Ascending aorta (tissue), 2 donors: ENCODE results near the gene CHRM4. TPM values are rescaled to one million over a fixed set of nuclear protein-coding genes. Genes with fewer than 3 reads are reported as not detected.

ENCODE experiments used
- DNase-seq, 2 donors: peaks; one replicate each; pipeline ENCODE4 v3.0.0-alpha.2; 2019; ENCODE audit warnings: low spot score in 2 of 2
- H3K27ac ChIP-seq, 2 donors: fragments of 200-600 bp; sonication (generic); one replicate each; pipeline ENCODE4 v1.5.1; 2016 to 2017; ENCODE audit warnings: mild to moderate bottlenecking in 1 of 2
- H3K27me3 ChIP-seq: fragments of 200-600 bp; sonication (generic); one replicate; pipeline ENCODE4 v1.5.1; 2017
- H3K36me3 ChIP-seq, 2 donors: fragments of 200-600 bp; sonication (generic); one replicate each; pipeline ENCODE4 v1.5.1; 2016
- H3K4me1 ChIP-seq, 2 donors: fragments of 200-600 bp; sonication (generic); one replicate each; pipeline ENCODE4 v1.5.1; 2016 to 2017; ENCODE audit warnings: mild to moderate bottlenecking in 1 of 2
- H3K4me3 ChIP-seq, 2 donors: fragments of 200-600 bp; sonication (generic); one replicate each; pipeline ENCODE4 v1.5.1; 2016 to 2017; ENCODE audit warnings: mild to moderate bottlenecking in 1 of 2
- H3K9me3 ChIP-seq, 2 donors: fragments of 200-600 bp; sonication (generic); one replicate each; pipeline ENCODE4 v1.5.1; 2016
- intact Hi-C: fragments of 100-400 bp; cut with DNase I; formaldehyde crosslinking; loops from one replicate; pipeline ENCODE4 v1.15.1; 2023
- total RNA-seq: library from RNA; depleted of rRNA; stranded (reverse); fragments of >200 nt; gene quantifications from one replicate; pipeline ENCODE4 v1.1.0, GENCODE V29; 2016
- TF ChIP-seq, protein P1 (sequence below), 3 experiments: fragments of 200-600 bp in 2 of 3; fragments of 450-650 bp in 1 of 3; sonication (generic) in 2 of 3; IDR thresholded peaks; one replicate each; pipeline ENCODE4 v1.5.1; 2016 to 2019; ENCODE audit warnings: antibody characterized with exemption in 3 of 3, mild to moderate bottlenecking in 1 of 3, moderate library complexity in 1 of 3

Gene CHRM4
- total RNA-seq, 1 donor from 2014 or later = not detected

DNA sequence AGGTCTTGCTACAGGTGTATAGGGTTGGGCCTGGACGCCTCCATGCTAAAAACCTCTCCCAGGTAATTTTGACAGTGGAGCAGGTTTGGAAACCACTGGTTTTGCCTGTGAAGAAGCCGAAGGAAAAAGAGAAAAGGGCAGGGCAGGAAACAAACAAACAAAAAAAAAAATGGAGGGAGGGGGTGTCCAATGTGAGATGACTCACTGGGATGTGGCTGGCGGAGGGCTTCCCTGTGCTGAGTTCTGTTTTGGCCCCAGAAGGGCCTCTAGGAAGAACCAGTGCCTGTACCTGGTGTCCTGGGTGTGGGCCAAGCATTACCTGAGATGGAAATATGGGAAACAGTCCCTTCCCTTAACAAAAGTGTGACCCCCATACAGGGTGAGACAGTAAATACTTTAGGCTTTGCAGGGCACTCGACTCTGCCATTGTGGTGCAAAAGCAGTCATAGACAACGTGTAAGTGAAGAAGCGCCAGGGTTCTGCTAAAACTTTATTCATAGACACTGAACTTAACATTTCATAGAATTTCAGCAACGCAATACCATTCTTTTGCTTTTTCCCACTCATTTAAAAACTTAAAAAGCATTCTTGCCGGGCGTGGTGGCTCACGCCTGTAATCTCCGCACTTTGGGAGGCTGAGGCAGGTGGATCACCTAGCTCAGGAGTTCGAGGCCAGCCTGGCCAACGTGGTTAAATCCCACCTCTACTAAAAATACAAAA lies 53.8 kb downstream of the CHRM4 start:
- no peak for DNase-seq

DNA sequence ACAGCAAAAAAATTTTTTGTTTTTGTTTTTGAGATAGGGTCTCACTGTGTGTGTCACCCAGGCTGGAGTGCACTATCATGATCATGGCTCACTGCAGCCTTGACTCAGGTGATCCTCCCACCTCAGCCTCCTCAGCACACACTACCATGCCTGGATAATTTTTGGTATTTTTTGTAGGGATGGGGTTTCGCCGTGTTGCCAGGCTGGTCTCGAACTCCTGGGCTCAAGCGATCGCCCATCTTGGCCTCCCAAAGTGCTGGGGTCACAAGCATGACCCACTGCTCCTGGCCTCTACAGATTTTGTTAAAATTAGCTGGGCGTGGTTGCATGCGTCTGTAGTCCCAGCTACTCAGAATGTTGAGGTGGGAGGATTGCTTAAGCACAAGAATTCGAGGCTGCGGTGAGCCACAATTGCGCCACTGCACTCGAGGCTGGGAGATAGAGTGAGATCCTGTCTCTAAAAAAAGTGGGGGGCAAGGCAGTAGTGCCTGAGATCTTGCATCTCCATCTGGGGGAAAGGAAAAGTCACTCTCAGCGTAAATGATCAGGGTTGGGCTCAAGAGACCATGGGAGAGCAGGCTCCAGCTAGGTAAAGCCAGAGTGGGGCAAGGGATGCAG lies 54.9 kb downstream of the CHRM4 start:
- H3K27me3 ChIP-seq = peaks cover 10% of the 10 kb centered on the region
- H3K4me3 ChIP-seq = no peak overlapping the region
- TF ChIP-seq, protein P1, sequence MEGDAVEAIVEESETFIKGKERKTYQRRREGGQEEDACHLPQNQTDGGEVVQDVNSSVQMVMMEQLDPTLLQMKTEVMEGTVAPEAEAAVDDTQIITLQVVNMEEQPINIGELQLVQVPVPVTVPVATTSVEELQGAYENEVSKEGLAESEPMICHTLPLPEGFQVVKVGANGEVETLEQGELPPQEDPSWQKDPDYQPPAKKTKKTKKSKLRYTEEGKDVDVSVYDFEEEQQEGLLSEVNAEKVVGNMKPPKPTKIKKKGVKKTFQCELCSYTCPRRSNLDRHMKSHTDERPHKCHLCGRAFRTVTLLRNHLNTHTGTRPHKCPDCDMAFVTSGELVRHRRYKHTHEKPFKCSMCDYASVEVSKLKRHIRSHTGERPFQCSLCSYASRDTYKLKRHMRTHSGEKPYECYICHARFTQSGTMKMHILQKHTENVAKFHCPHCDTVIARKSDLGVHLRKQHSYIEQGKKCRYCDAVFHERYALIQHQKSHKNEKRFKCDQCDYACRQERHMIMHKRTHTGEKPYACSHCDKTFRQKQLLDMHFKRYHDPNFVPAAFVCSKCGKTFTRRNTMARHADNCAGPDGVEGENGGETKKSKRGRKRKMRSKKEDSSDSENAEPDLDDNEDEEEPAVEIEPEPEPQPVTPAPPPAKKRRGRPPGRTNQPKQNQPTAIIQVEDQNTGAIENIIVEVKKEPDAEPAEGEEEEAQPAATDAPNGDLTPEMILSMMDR (IDR thresholded peaks at IDR 0.05) = no peak
- no peak overlapping the region for H3K27ac ChIP-seq
- H3K4me1 ChIP-seq = peaks cover 7 to 8% of the 10 kb centered on the region in 2 donors
- no peaks in the 10 kb centered on the region for H3K36me3 ChIP-seq
- no peaks in the 10 kb centered on the region for H3K9me3 ChIP-seq
- intact Hi-C loops = no loop called here
- DNase-seq = no peak

More for the DNA sequence above, 53.8 kb downstream of the CHRM4 start:
- H3K4me3 ChIP-seq = no peak overlapping the region
- TF ChIP-seq, protein P1 (IDR thresholded peaks at IDR 0.05) = no peak
- peaks cover 10% of the 10 kb centered on the region for H3K27me3 ChIP-seq
- H3K4me1 ChIP-seq = peaks cover 2 to 6% of the 10 kb centered on the region in 2 donors
- no peaks in the 10 kb centered on the region for H3K36me3 ChIP-seq
- H3K27ac ChIP-seq = no peak overlapping the region
- no peaks in the 10 kb centered on the region for H3K9me3 ChIP-seq
- intact Hi-C loops = no loop called here

DNA sequence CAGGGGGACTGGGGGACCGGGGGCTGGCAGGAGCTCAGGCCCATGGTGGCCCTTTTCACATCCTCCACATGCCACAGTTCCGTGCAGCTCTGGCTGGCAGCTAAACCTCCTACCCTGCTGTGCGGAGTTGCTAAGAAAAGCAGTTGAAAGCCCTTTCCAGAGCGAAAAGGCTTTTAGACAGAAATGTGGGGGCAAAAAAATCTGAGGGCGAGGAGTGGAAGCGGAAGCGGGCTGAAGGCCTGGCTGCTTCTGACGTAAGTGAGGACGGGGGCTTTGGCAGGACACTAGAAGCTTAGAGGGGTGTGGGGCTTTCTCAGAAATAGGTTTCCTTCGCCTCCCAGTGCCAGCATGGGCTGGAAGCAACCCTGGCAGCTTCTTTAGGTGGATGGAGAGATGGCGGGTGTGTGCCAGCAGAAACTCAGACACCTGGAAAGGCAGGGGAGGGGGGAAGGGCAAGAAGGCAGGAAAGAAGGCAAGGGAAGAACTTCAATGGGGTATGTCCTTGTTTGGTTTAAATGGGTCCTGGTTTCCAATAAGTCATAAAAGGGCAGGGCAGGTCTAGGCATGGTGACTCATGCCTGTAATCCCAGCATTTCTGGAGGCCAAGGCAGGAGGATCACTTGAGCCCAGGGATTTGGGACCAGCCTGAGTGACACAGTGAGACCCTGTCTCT lies 55.5 kb downstream of the CHRM4 start:
- no peaks in the 10 kb centered on the region for H3K36me3 ChIP-seq
- H3K4me1 ChIP-seq = peaks cover 7 to 8% of the 10 kb centered on the region in 2 donors
- H3K27ac ChIP-seq = no peak overlapping the region
- H3K27me3 ChIP-seq = peaks cover 10% of the 10 kb centered on the region
- H3K4me3 ChIP-seq = no peak overlapping the region
- TF ChIP-seq, protein P1 (IDR thresholded peaks at IDR 0.05) = no peak
- intact Hi-C loops = no loop called here
- no peaks in the 10 kb centered on the region for H3K9me3 ChIP-seq
- DNase-seq = no peak

DNA sequence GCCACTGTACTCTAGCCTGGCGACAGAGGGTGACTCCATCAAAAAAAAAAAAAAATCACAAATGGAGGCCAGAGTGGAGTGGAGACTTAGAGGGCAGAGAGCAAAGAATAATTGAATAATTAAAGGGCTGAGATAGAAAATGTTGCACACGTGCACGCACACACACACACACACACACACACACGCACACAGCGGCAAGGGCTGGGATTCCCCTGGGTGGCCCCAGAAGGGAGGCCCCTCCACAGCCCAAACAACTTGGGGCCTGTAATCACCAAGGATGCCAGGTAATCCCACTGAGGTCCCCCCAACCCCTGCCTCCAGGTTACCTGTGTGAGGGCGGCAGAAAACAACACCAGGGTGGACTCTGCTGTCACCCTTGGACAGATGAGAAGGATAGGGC lies 56.3 kb downstream of the CHRM4 start:
- TF ChIP-seq, protein P1 (IDR thresholded peaks at IDR 0.05) = no peak
- no peaks in the 10 kb centered on the region for H3K9me3 ChIP-seq
- H3K4me3 ChIP-seq = no peak overlapping the region
- no peak overlapping the region for H3K27ac ChIP-seq
- intact Hi-C loops = no loop called here
- no peak for DNase-seq
- H3K4me1 ChIP-seq = peaks cover 7 to 8% of the 10 kb centered on the region in 2 donors
- no peaks in the 10 kb centered on the region for H3K36me3 ChIP-seq
- H3K27me3 ChIP-seq = peaks cover 10% of the 10 kb centered on the region

DNA sequence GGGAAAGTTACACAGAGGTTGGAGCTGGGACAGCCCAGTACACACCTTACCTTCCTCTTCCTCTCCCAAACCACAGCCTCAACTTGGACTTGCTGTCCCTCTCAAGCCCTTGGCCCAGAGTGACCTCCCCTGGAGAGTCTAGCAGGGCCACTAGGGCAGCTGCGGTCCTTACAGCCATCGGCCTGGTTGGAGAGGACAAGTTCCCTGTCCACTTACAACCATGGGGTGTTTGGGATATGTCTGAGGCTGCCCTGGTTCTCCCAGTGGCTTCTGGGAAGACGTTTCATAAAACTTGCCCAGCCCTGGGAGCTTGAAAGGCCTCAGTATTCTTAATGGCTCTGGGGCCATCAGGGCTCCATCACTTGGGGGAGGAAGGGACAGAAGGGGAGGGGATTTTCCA lies 57.4 kb downstream of the CHRM4 start:
- Histone ChIP-seq H3K4me3 (no peak overlapping the region), H3K27ac (no peak overlapping the region), H3K9me3 (no peaks in the 10 kb centered on the region), H3K36me3 (no peaks in the 10 kb centered on the region), H3K4me1 (peaks cover 7 to 8% of the 10 kb centered on the region in 2 donors), H3K27me3 (peaks cover 10% of the 10 kb centered on the region)
- TF ChIP-seq, protein P1 (IDR thresholded peaks at IDR 0.05) = no peak
- intact Hi-C loops = no loop called here
- DNase-seq = no peak

Other genes with a start within 250 kb of the CHRM4 start
- gene CREB3L1, start 114.1 kb downstream of the CHRM4 start, total RNA-seq = 11.4 TPM
- gene DGKZ, start 44.3 kb downstream of the CHRM4 start, total RNA-seq = 123 TPM
- gene MDK, start 10.1 kb downstream of the CHRM4 start, total RNA-seq = 93.3 TPM
- 12.1 TPM for gene AMBRA1, start 202.2 kb upstream of the CHRM4 start, total RNA-seq
- gene HARBI1, start 225.5 kb upstream of the CHRM4 start, total RNA-seq = not detected
- 208 TPM for gene ATG13, start 225.8 kb upstream of the CHRM4 start, total RNA-seq